Neural cell (in vitro differentiated cells): ENCODE data around the gene FBXW8. TPM values are rescaled to one million over a fixed set of nuclear protein-coding genes. Genes with fewer than 3 reads are reported as not detected.

ENCODE experiments used
- H2AFZ ChIP-seq: fragments of 200-600, 300-800 bp; sonication (generic), shearing (Covaris generic); 2 replicates; pipeline ENCODE4 v1.6.0; 2014; ENCODE audit warnings: low read depth, mild to moderate bottlenecking, antibody characterized with exemption, low read length, moderate library complexity
- H3F3A ChIP-seq: fragments of 200-600 bp; shearing (Covaris generic); 2 replicates; pipeline ENCODE4 v1.6.1; 2016; ENCODE audit warnings: mild to moderate bottlenecking, moderate library complexity, mixed read lengths, antibody characterized with exemption, low read length; ENCODE audit not compliant: insufficient read depth, poor library complexity, severe bottlenecking
- H3K27ac ChIP-seq: fragments of 200-600, 300-800 bp; sonication (generic), shearing (Covaris generic); 2 replicates; pipeline ENCODE4 v1.5.1; 2014; ENCODE audit warnings: mild to moderate bottlenecking, low read length, moderate library complexity
- H3K27me3 ChIP-seq: fragments of 300-800, 200-600 bp; sonication (generic), shearing (Covaris generic); 2 replicates; pipeline ENCODE4 v1.6.0; 2014; ENCODE audit warnings: mild to moderate bottlenecking, low read depth, low read length, moderate library complexity; ENCODE audit not compliant: insufficient read depth
- H3K36me3 ChIP-seq: fragments of 300-800, 200-600 bp; sonication (generic), shearing (Covaris generic); 2 replicates; pipeline ENCODE4 v1.5.1; 2014; ENCODE audit warnings: mild to moderate bottlenecking, antibody characterized with exemption, low read length, moderate library complexity; ENCODE audit not compliant: insufficient read depth
- H3K4me2 ChIP-seq: fragments of 300-800, 200-600 bp; sonication (generic), shearing (Covaris generic); 2 replicates; pipeline ENCODE4 v1.6.0; 2014; ENCODE audit warnings: mild to moderate bottlenecking, low read length
- H3K4me3 ChIP-seq: fragments of 300-800, 200-600 bp; sonication (generic), shearing (Covaris generic); 2 replicates; pipeline ENCODE4 v1.5.1; 2014; ENCODE audit warnings: mild to moderate bottlenecking, low read length, moderate library complexity
- H3K79me2 ChIP-seq: fragments of 200-600 bp; shearing (Covaris generic); replicated peaks from 2 replicates; pipeline ENCODE4 v1.6.0; 2014; ENCODE audit warnings: mild to moderate bottlenecking, low read length, moderate library complexity; ENCODE audit not compliant: insufficient read depth
- H3K9ac ChIP-seq: fragments of 300-800, 200-600 bp; sonication (generic), shearing (Covaris generic); 2 replicates; pipeline ENCODE4 v1.6.1; 2016; ENCODE audit warnings: mild to moderate bottlenecking, low read length, mixed read lengths
- H3K9me2 ChIP-seq: fragments of 200-600 bp; shearing (Covaris generic); 2 replicates; pipeline ENCODE4 v1.6.1; 2016; ENCODE audit warnings: mild to moderate bottlenecking, low read length, mixed read lengths; ENCODE audit not compliant: insufficient read depth
- H3K9me3 ChIP-seq: fragments of 200-600, 300-800 bp; sonication (generic), shearing (Covaris generic); 2 replicates; pipeline ENCODE4 v1.6.1; 2016; ENCODE audit warnings: mild to moderate bottlenecking, mixed run types, low read length, moderate library complexity, mixed read lengths
- H4K20me1 ChIP-seq: fragments of 200-600 bp; shearing (Covaris generic); 2 replicates; pipeline ENCODE4 v1.6.1; 2016; ENCODE audit warnings: mild to moderate bottlenecking, mixed run types; ENCODE audit not compliant: insufficient read depth
- EP300 ChIP-seq: fragments of 450-650 bp; conservative IDR thresholded peaks from 2 replicates; pipeline ENCODE4 v1.6.1; 2014; ENCODE audit warnings: antibody characterized with exemption, mild to moderate bottlenecking, moderate library complexity; ENCODE audit not compliant: poor library complexity, severe bottlenecking
- EZH2 ChIP-seq: fragments of 200-600, 300-800 bp; shearing (Covaris generic), sonication (generic); IDR thresholded peaks from 2 replicates; pipeline ENCODE4 v1.6.1; 2014; ENCODE audit warnings: antibody characterized with exemption, low read length, borderline replicate concordance, mild to moderate bottlenecking; ENCODE audit not compliant: insufficient read depth, poor library complexity, severe bottlenecking
- MXI1 ChIP-seq: fragments of 450-650 bp; conservative IDR thresholded peaks from 2 replicates; pipeline ENCODE4 v1.6.1; 2014; ENCODE audit warnings: antibody characterized with exemption, mild to moderate bottlenecking; ENCODE audit not compliant: poor library complexity, severe bottlenecking
- POLR2AphosphoS5 ChIP-seq: IDR thresholded peaks from 2 replicates; pipeline ENCODE4 v1.6.1; 2012
- RAD21 ChIP-seq: fragments of 450-650 bp; conservative IDR thresholded peaks from 2 replicates; pipeline ENCODE4 v1.6.1; 2014; ENCODE audit warnings: antibody characterized with exemption, mild to moderate bottlenecking, moderate library complexity
- SMC3 ChIP-seq: fragments of 450-650 bp; conservative IDR thresholded peaks from 2 replicates; pipeline ENCODE4 v1.6.1; 2014; ENCODE audit warnings: antibody characterized with exemption, mild to moderate bottlenecking, moderate library complexity; ENCODE audit not compliant: poor library complexity
- TAF1 ChIP-seq: IDR thresholded peaks from 2 replicates; pipeline ENCODE4 v1.6.1; 2012; ENCODE audit warnings: low read depth
- polyA plus RNA-seq: library from polyadenylated mRNA; depleted of rRNA; stranded (reverse); fragments of >200 nt; gene quantifications from 2 replicates; pipeline ENCODE4 v1.2.3, GENCODE V29; 2014
- TF ChIP-seq, protein P1 (sequence below): fragments of 450-650 bp; IDR thresholded peaks from 2 replicates; pipeline ENCODE4 v1.5.1; 2014; ENCODE audit warnings: antibody characterized with exemption, mild to moderate bottlenecking, moderate library complexity; ENCODE audit not compliant: poor library complexity, severe bottlenecking
- TF ChIP-seq, protein P2 (sequence below): IDR thresholded peaks from 2 replicates; pipeline ENCODE4 v1.6.1; 2012; ENCODE audit warnings: borderline replicate concordance

FBXW8 gene
- polyA plus RNA-seq, 1 donor from 2014 or later, result 5.6 TPM

DNA sequence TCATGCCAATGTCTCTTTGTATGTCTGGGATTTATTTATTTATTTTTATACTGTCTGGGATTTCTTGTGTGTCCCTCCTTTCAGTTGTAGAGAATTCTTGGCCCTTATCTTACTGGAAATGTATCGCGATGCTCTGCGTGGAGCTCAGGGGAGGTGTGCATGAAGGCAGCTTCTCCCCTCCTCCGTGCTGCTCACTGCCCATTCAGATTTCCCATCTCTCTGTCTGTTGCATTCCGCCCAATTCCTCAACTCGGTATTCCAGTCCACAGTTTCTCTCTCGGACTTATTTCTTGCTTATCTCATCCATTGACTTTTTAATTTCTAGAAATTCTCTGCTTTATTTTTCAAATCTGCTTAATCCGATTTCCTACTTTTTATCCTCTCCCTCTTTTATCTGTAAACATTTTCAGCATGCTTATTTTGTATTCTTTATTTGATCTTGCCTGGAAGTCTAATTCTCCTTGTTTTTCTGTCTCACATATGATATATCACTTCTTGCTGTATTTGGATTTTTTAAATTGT is 93.2 kb downstream of the FBXW8 start:
- H3K36me3 ChIP-seq, result peaks cover 3% of the 10 kb centered on the region
- H3K9me3 ChIP-seq, result no peaks in the 10 kb centered on the region
- no peaks in the 10 kb centered on the region for H3K27me3 ChIP-seq
- no peak overlapping the region for H3K4me2 ChIP-seq
- TF ChIP-seq TAF1 (no peak), EZH2 (no peak), SMC3 (no peak), RAD21 (no peak), POLR2AphosphoS5 (no peak), EP300 (no peak), MXI1 (no peak)
- TF ChIP-seq, protein P1, sequence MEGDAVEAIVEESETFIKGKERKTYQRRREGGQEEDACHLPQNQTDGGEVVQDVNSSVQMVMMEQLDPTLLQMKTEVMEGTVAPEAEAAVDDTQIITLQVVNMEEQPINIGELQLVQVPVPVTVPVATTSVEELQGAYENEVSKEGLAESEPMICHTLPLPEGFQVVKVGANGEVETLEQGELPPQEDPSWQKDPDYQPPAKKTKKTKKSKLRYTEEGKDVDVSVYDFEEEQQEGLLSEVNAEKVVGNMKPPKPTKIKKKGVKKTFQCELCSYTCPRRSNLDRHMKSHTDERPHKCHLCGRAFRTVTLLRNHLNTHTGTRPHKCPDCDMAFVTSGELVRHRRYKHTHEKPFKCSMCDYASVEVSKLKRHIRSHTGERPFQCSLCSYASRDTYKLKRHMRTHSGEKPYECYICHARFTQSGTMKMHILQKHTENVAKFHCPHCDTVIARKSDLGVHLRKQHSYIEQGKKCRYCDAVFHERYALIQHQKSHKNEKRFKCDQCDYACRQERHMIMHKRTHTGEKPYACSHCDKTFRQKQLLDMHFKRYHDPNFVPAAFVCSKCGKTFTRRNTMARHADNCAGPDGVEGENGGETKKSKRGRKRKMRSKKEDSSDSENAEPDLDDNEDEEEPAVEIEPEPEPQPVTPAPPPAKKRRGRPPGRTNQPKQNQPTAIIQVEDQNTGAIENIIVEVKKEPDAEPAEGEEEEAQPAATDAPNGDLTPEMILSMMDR, result no peak
- TF ChIP-seq, protein P2, sequence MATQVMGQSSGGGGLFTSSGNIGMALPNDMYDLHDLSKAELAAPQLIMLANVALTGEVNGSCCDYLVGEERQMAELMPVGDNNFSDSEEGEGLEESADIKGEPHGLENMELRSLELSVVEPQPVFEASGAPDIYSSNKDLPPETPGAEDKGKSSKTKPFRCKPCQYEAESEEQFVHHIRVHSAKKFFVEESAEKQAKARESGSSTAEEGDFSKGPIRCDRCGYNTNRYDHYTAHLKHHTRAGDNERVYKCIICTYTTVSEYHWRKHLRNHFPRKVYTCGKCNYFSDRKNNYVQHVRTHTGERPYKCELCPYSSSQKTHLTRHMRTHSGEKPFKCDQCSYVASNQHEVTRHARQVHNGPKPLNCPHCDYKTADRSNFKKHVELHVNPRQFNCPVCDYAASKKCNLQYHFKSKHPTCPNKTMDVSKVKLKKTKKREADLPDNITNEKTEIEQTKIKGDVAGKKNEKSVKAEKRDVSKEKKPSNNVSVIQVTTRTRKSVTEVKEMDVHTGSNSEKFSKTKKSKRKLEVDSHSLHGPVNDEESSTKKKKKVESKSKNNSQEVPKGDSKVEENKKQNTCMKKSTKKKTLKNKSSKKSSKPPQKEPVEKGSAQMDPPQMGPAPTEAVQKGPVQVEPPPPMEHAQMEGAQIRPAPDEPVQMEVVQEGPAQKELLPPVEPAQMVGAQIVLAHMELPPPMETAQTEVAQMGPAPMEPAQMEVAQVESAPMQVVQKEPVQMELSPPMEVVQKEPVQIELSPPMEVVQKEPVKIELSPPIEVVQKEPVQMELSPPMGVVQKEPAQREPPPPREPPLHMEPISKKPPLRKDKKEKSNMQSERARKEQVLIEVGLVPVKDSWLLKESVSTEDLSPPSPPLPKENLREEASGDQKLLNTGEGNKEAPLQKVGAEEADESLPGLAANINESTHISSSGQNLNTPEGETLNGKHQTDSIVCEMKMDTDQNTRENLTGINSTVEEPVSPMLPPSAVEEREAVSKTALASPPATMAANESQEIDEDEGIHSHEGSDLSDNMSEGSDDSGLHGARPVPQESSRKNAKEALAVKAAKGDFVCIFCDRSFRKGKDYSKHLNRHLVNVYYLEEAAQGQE, result no peak
- no peak overlapping the region for H3K4me3 ChIP-seq
- no peaks in the 10 kb centered on the region for H3K9me2 ChIP-seq
- no peaks in the 10 kb centered on the region for H3K79me2 ChIP-seq
- no peaks in the 10 kb centered on the region for H4K20me1 ChIP-seq
- H2AFZ ChIP-seq, result no peak overlapping the region
- no peak overlapping the region for H3K9ac ChIP-seq
- no peaks in the 10 kb centered on the region for H3F3A ChIP-seq
- peak overlapping the region; percentile 15 for H3K27ac ChIP-seq

DNA sequence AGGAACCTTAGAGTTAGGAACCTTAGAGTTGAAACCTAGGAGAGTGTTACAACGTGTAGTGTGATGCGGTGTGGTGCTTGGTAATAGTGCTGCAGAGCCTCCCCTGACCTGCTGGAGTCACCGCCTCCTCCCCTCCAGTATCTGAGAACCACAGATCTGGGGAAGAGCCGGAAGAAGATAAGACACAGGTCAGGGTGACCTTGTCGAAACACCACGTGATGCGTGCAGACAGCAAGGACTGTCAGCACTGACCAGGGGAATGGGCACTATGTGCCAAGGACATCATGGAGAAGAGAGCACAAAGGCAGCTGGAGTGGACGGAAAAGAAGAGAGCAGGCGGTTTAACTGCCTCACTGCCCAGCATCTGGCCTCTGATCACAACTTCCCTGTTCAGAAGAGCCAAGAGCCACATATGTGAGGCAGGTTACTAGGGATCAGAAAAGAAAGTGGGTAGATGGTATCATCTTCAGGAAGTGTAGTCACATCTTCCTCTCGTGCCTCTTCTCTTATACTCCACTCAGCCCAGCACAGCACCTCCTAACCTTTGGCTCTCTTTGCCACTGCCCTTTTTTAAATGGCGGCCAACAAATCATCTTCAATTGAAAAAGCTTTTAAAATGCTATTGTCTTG is 94.8 kb downstream of the FBXW8 start:
- Histone ChIP-seq H3K79me2 (no peaks in the 10 kb centered on the region), H3K9me2 (no peaks in the 10 kb centered on the region), H4K20me1 (no peaks in the 10 kb centered on the region), H3K9ac (no peak overlapping the region), H3K9me3 (no peaks in the 10 kb centered on the region), H3K27ac (no peak overlapping the region), H3F3A (no peaks in the 10 kb centered on the region), H3K4me2 (no peak overlapping the region), H3K4me3 (no peak overlapping the region), H3K27me3 (no peaks in the 10 kb centered on the region), H2AFZ (no peak overlapping the region), H3K36me3 (peaks cover 3% of the 10 kb centered on the region)
- TF ChIP-seq EP300, result no peak
- TF ChIP-seq, protein P2, result no peak
- no peak for TF ChIP-seq TAF1
- TF ChIP-seq MXI1, result no peak
- TF ChIP-seq RAD21, result no peak
- TF ChIP-seq, protein P1, result no peak
- no peak for TF ChIP-seq SMC3
- no peak for TF ChIP-seq POLR2AphosphoS5
- TF ChIP-seq EZH2, result no peak
